SK-N-SH (cell line): ENCODE data around the gene ZNF575. TPM values are rescaled to one million over a fixed set of nuclear protein-coding genes. Genes with fewer than 3 reads are reported as not detected.

ENCODE experiments used
- CTCF ChIA-PET: fragments of 300-600, 350-600 bp; formaldehyde crosslinking; extraction: SDS; loops from one replicate; lab custom pipeline; 2021; lab: Yijun Ruan, JAX
- POLR2A ChIA-PET: fragments of 350-600 bp; sonication (Branson Sonifier 250); formaldehyde crosslinking; extraction: SDS; loops from one replicate; lab custom pipeline; 2020; ENCODE audit warnings: antibody characterized with exemption, inconsistent platforms; lab: Yijun Ruan, JAX
- DNase-seq: peaks from one replicate; pipeline ENCODE4 v3.0.0; 2012
- H2AFZ ChIP-seq: fragments of 200-600 bp; sonication (generic); 2 replicates; pipeline ENCODE4 v1.8.1; 2016; ENCODE audit warnings: antibody characterized with exemption, mild to moderate bottlenecking, low read depth
- H3F3A ChIP-seq: fragments of 200-600 bp; sonication (generic); replicated peaks from 2 replicates; pipeline ENCODE3; 2016; ENCODE audit warnings: antibody characterized with exemption, mild to moderate bottlenecking; ENCODE audit not compliant: insufficient read depth
- H3K27ac ChIP-seq, 2 experiments: fragments of 200-500 bp in 1 of 2; fragments of 200-600 bp in 1 of 2; sonication (Bioruptor generic) in 1 of 2; sonication (generic), shearing (Covaris generic) in 1 of 2; 2 replicates each; pipeline versions ENCODE4 v1.5.1 to v1.6.1; 2014 to 2016; ENCODE audit warnings: low read depth in 2 of 2, inconsistent platforms in 1 of 2, low read length in 1 of 2, mild to moderate bottlenecking in 1 of 2, mixed read lengths in 1 of 2
- H3K27me3 ChIP-seq: fragments of 200-600 bp; sonication (generic), shearing (Covaris generic); 2 replicates; pipeline ENCODE4 v1.6.1; 2016; ENCODE audit warnings: mixed run types; ENCODE audit not compliant: insufficient read depth
- H3K36me3 ChIP-seq, 2 experiments: fragments of 200-500 bp in 1 of 2; fragments of 200-600 bp in 1 of 2; sonication (Bioruptor generic) in 1 of 2; sonication (generic) in 1 of 2; replicated peaks in 1 of 2; 2 replicates each; pipeline versions ENCODE3 to v1.5.1; 2014 to 2016; ENCODE audit warnings: low read length in 1 of 2, mild to moderate bottlenecking in 1 of 2; ENCODE audit not compliant: insufficient read depth in 2 of 2, control insufficient read depth in 1 of 2
- H3K4me1 ChIP-seq, 2 experiments: fragments of 200-500 bp in 1 of 2; fragments of 200-600 bp in 1 of 2; sonication (Bioruptor generic) in 1 of 2; sonication (generic), shearing (Covaris generic) in 1 of 2; 2 replicates each; pipeline versions ENCODE4 v1.5.1 to v1.6.1; 2014 to 2016; ENCODE audit warnings: low read depth in 1 of 2, low read length in 1 of 2, mixed run types in 1 of 2; ENCODE audit not compliant: insufficient read depth in 2 of 2, control insufficient read depth in 1 of 2
- H3K4me2 ChIP-seq: fragments of 200-600 bp; sonication (generic), shearing (Covaris generic); 2 replicates; pipeline ENCODE4 v1.6.1; 2017; ENCODE audit warnings: mixed run types
- H3K4me3 ChIP-seq, 2 experiments: fragments of 200-500 bp in 1 of 2; fragments of 200-600 bp in 1 of 2; sonication (Bioruptor generic) in 1 of 2; sonication (generic), shearing (Covaris generic) in 1 of 2; 2 replicates each; pipeline versions ENCODE4 v1.5.1 to v1.8.1; 2014 to 2016; ENCODE audit warnings: low read depth in 2 of 2, inconsistent platforms in 1 of 2, low read length in 1 of 2, mild to moderate bottlenecking in 1 of 2, mixed read lengths in 1 of 2, moderate library complexity in 1 of 2
- H3K79me2 ChIP-seq: fragments of 200-600 bp; sonication (generic); 2 replicates; pipeline ENCODE4 v1.8.1; 2017; ENCODE audit warnings: mild to moderate bottlenecking; ENCODE audit not compliant: insufficient read depth
- H3K9ac ChIP-seq: fragments of 200-600 bp; sonication (generic); 2 replicates; pipeline ENCODE4 v1.6.1; 2017; ENCODE audit warnings: mixed run types
- H3K9me2 ChIP-seq: fragments of 200-600 bp; sonication (generic); 2 replicates; pipeline ENCODE4 v1.6.1; 2017; ENCODE audit warnings: mixed run types
- H3K9me3 ChIP-seq: fragments of 200-600 bp; sonication (generic); 2 replicates; pipeline ENCODE4 v1.6.1; 2017; ENCODE audit warnings: mixed run types, mild to moderate bottlenecking, moderate library complexity
- H4K20me1 ChIP-seq: fragments of 200-600 bp; sonication (generic); 2 replicates; pipeline ENCODE4 v1.6.1; 2017; ENCODE audit warnings: mild to moderate bottlenecking, mixed run types; ENCODE audit not compliant: insufficient read depth
- CHD2 ChIP-seq: fragments of 150-350 bp; IDR thresholded peaks from 2 replicates; pipeline ENCODE4 v1.6.1; 2018; ENCODE audit warnings: low read length; ENCODE audit not compliant: partially characterized antibody
- ELF1 ChIP-seq: IDR thresholded peaks from 2 replicates; pipeline ENCODE4 v1.4.0; 2012
- EZH2phosphoT487 ChIP-seq: fragments of 200-600 bp; sonication (generic); IDR thresholded peaks from 2 replicates; pipeline ENCODE4 v1.6.1; 2017; ENCODE audit warnings: low read depth, mixed run types, mild to moderate bottlenecking, antibody characterized with exemption, moderate library complexity, borderline replicate concordance
- FOXJ3 ChIP-seq: sonication (generic); formaldehyde crosslinking; IDR thresholded peaks from 2 replicates; pipeline ENCODE4 v1.5.1; 2020; ENCODE audit warnings: mild to moderate bottlenecking, missing genetic modification reagents
- NRF1 ChIP-seq: IDR thresholded peaks from 2 replicates; pipeline ENCODE4 v1.6.1; 2012; ENCODE audit warnings: low read depth, mild to moderate bottlenecking, low read length
- RCOR1 ChIP-seq: fragments of 150-350 bp; IDR thresholded peaks from 2 replicates; pipeline ENCODE4 v1.6.1; 2017; ENCODE audit warnings: antibody characterized with exemption, low read length
- TAF1 ChIP-seq: IDR thresholded peaks from 2 replicates; pipeline ENCODE4 v1.6.1; 2012; ENCODE audit warnings: low read depth, mild to moderate bottlenecking, low read length, moderate library complexity, borderline replicate concordance
- YY1 ChIP-seq: IDR thresholded peaks from 2 replicates; pipeline ENCODE4 v1.4.0; 2012; ENCODE audit warnings: low read depth, mild to moderate bottlenecking
- WGBS: methylation state at CpG from one replicate; pipeline ENCODE4 v1.1.6; 2017; ENCODE audit warnings: low lambda C conversion rate; 5-methylcytosine and 5-hydroxymethylcytosine counted together
- polyA plus RNA-seq, 3 experiments: library from polyadenylated mRNA; depleted of rRNA; stranded (reverse); fragments of >200 nt; gene quantifications; 2 replicates each; pipeline ENCODE4 v1.2.3, GENCODE V29; 2012
- TF ChIP-seq, protein P1 (sequence below): IDR thresholded peaks from 2 replicates; pipeline ENCODE4 v1.4.0; 2012; ENCODE audit warnings: low read depth, borderline replicate concordance
- TF ChIP-seq, protein P2 (sequence below): IDR thresholded peaks from 2 replicates; pipeline ENCODE4; 2012
- TF ChIP-seq, protein P3 (sequence below): fragments of 150-350 bp; IDR thresholded peaks from 2 replicates; pipeline ENCODE4 v1.6.1; 2017; ENCODE audit warnings: antibody characterized with exemption, low read length, low read depth, borderline replicate concordance

Gene ZNF575
- polyA plus RNA-seq, 1 of the 3 experiments (the other 2 are of a cell fraction), result 1.0 TPM

DNA sequence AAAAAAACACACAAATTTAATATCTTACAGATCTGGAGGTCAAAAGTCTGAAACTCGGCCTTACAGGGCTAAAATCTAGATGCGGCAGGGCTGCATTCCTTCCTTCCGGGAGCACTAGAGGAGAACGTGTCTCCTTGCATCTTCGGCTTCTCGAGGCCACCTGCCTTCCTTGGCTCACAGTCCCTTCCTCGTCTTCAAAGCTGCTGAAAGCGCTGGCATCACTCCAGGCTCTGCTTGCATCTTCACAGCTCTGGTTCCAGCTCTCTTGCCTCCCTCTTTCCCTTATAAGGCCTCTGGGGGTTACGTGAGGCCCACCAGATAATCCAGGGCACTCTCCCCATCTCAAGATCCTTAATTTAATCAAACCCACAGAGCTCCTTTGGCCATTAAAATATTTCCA is 31.8 kb downstream of the ZNF575 start (continued):
- TF ChIP-seq TAF1 (no peak), NRF1 (no peak), EZH2phosphoT487 (no peak)

DNA sequence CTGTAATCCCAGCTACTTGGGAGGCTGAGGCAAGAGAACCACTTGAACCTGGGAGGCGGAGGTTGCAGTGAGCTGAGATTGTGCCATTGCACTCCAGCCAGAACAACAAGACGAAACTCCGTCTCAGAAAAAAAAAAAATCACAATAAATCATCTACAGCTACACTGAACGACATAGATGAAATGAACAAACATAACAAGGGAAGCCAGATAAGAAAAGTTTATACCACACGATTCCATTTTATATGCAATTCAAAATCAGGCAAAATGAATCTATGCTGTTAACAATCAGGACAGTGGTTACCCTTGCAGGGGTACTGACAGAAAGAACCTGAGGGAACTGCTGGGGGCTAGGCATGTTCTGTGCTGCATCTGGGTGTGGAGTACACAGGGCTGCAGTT is 36.7 kb downstream of the ZNF575 start:
- ChIA-PET CTCF (interaction anchor here (3.9 kb wide), 1 partner anchor 15 kb away, joined by 24 read pairs; no protein-coding TSS in a partner anchor), POLR2A (no interaction called here)
- H3K4me2 ChIP-seq, result no peak overlapping the region
- TF ChIP-seq RCOR1 (no peak), ELF1 (no peak), YY1 (no peak), CHD2 (no peak), FOXJ3 (CRISPR knock-in tag) (no peak)
- TF ChIP-seq, protein P1, sequence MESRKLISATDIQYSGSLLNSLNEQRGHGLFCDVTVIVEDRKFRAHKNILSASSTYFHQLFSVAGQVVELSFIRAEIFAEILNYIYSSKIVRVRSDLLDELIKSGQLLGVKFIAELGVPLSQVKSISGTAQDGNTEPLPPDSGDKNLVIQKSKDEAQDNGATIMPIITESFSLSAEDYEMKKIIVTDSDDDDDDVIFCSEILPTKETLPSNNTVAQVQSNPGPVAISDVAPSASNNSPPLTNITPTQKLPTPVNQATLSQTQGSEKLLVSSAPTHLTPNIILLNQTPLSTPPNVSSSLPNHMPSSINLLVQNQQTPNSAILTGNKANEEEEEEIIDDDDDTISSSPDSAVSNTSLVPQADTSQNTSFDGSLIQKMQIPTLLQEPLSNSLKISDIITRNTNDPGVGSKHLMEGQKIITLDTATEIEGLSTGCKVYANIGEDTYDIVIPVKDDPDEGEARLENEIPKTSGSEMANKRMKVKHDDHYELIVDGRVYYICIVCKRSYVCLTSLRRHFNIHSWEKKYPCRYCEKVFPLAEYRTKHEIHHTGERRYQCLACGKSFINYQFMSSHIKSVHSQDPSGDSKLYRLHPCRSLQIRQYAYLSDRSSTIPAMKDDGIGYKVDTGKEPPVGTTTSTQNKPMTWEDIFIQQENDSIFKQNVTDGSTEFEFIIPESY, result no peak
- TF ChIP-seq, protein P2, sequence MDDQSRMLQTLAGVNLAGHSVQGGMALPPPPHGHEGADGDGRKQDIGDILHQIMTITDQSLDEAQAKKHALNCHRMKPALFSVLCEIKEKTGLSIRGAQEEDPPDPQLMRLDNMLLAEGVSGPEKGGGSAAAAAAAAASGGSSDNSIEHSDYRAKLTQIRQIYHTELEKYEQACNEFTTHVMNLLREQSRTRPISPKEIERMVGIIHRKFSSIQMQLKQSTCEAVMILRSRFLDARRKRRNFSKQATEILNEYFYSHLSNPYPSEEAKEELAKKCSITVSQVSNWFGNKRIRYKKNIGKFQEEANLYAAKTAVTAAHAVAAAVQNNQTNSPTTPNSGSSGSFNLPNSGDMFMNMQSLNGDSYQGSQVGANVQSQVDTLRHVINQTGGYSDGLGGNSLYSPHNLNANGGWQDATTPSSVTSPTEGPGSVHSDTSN, result no peak
- TF ChIP-seq, protein P3, sequence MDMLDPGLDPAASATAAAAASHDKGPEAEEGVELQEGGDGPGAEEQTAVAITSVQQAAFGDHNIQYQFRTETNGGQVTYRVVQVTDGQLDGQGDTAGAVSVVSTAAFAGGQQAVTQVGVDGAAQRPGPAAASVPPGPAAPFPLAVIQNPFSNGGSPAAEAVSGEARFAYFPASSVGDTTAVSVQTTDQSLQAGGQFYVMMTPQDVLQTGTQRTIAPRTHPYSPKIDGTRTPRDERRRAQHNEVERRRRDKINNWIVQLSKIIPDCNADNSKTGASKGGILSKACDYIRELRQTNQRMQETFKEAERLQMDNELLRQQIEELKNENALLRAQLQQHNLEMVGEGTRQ, result no peak
- H3K27me3 ChIP-seq, result no peaks in the 10 kb centered on the region
- H3K4me1 ChIP-seq, result peaks cover 0 to 4% of the 10 kb centered on the region in 2 experiments; a peak in 1 of 4 replicates
- DNase-seq, result no peak
- no peaks in the 10 kb centered on the region for H3K9me2 ChIP-seq
- H3K9me3 ChIP-seq, result no peaks in the 10 kb centered on the region
- 94% methylated on average over 5 of the region's 5 CpGs for WGBS
- H3F3A ChIP-seq, result no peaks in the 10 kb centered on the region
- H3K9ac ChIP-seq, result no peak overlapping the region
- H3K27ac ChIP-seq, result no peak overlapping the region
- peaks cover 0 to 9% of the 10 kb centered on the region in 2 experiments for H3K36me3 ChIP-seq
- no peaks in the 10 kb centered on the region for H4K20me1 ChIP-seq
- peaks cover 58% of the 10 kb centered on the region; the same call in 1 of the 2 replicates for H3K79me2 ChIP-seq
- no peak overlapping the region for H2AFZ ChIP-seq
- no peak overlapping the region for H3K4me3 ChIP-seq
